MM.1S (cell line): ENCODE measurements around the gene PPP1R7.

ENCODE experiments used
- DNase-seq: peaks from one replicate; pipeline ENCODE4 v3.0.0-alpha.2; 2015
- H2AFZ ChIP-seq: fragments of 300-600 bp; sonication (generic); 2 replicates; pipeline ENCODE4 v1.6.0; 2016; ENCODE audit warnings: antibody characterized with exemption, low read length
- H3F3A ChIP-seq: fragments of 300-600 bp; sonication (generic); 2 replicates; pipeline ENCODE4 v1.6.1; 2016; ENCODE audit warnings: mild to moderate bottlenecking, antibody characterized with exemption, low read length, moderate library complexity, mixed read lengths; ENCODE audit not compliant: insufficient read depth
- H3K27ac ChIP-seq: fragments of 300-600 bp; sonication (generic); 2 replicates; pipeline ENCODE4 v1.5.1; 2016; ENCODE audit warnings: mild to moderate bottlenecking, low read length
- H3K27me3 ChIP-seq: fragments of 300-600 bp; sonication (generic); replicated peaks from 2 replicates; pipeline ENCODE4 v1.6.0; 2016; ENCODE audit warnings: low read length; ENCODE audit not compliant: insufficient read depth
- H3K36me3 ChIP-seq: fragments of 300-600 bp; sonication (generic); replicated peaks from 2 replicates; pipeline ENCODE4 v1.6.1; 2016; ENCODE audit warnings: mild to moderate bottlenecking, low read length, mixed read lengths; ENCODE audit not compliant: insufficient read depth
- H3K4me1 ChIP-seq: fragments of 300-600 bp; sonication (generic); 2 replicates; pipeline ENCODE4 v1.6.1; 2016; ENCODE audit warnings: low read length, mixed read lengths
- H3K4me2 ChIP-seq: fragments of 300-600 bp; sonication (generic); 2 replicates; pipeline ENCODE4 v1.6.0; 2016; ENCODE audit warnings: low read depth, low read length
- H3K4me3 ChIP-seq: fragments of 300-600 bp; sonication (generic); 2 replicates; pipeline ENCODE4 v1.5.1; 2016; ENCODE audit warnings: low read length, mixed read lengths
- H3K79me2 ChIP-seq: fragments of 300-600 bp; sonication (generic); 2 replicates; pipeline ENCODE4 v1.6.1; 2016; ENCODE audit warnings: mixed run types, low read length, mixed read lengths
- H3K9ac ChIP-seq: fragments of 300-600 bp; sonication (generic); 2 replicates; pipeline ENCODE4 v1.6.1; 2016; ENCODE audit warnings: low read length, mixed read lengths
- H3K9me2 ChIP-seq: fragments of 300-600 bp; sonication (generic); replicated peaks from 2 replicates; pipeline ENCODE4 v1.6.1; 2016; ENCODE audit warnings: mild to moderate bottlenecking, low read length, mixed read lengths; ENCODE audit not compliant: insufficient read depth
- H3K9me3 ChIP-seq: fragments of 300-600 bp; sonication (generic); replicated peaks from 2 replicates; pipeline ENCODE4 v1.6.1; 2016; ENCODE audit warnings: mild to moderate bottlenecking, low read length, mixed read lengths; ENCODE audit not compliant: insufficient read depth
- H4K20me1 ChIP-seq: fragments of 300-600 bp; sonication (generic); 2 replicates; pipeline ENCODE4 v1.6.1; 2016; ENCODE audit warnings: mild to moderate bottlenecking, low read length, moderate library complexity, mixed read lengths; ENCODE audit not compliant: insufficient read depth
- CTCF ChIP-seq: fragments of 300-600 bp; sonication (generic); IDR thresholded peaks from 2 replicates; pipeline ENCODE4 v1.5.1; 2016; ENCODE audit warnings: antibody characterized with exemption, low read length, mixed read lengths
- EZH2 ChIP-seq: fragments of 300-600 bp; sonication (generic); optimal IDR thresholded peaks from 2 replicates; pipeline ENCODE3; 2017; ENCODE audit warnings: low read depth, mild to moderate bottlenecking, antibody characterized with exemption, low read length, mixed read lengths
- EZH2phosphoT487 ChIP-seq: fragments of 300-600 bp; sonication (generic); IDR thresholded peaks from 2 replicates; pipeline ENCODE4 v1.6.1; 2018; ENCODE audit warnings: antibody characterized with exemption, low read length

Gene PPP1R7

GRCh38 chr2:241140445-241140840 is 9.8 kb upstream of the PPP1R7 start:
- no peaks in the 10 kb centered on the region for H3K4me1 ChIP-seq
- H3K4me3 ChIP-seq = no peak overlapping the region
- no peaks in the 10 kb centered on the region for H3K9me3 ChIP-seq
- no peaks in the 10 kb centered on the region for H3K79me2 ChIP-seq
- no peak overlapping the region for H2AFZ ChIP-seq
- H3K36me3 ChIP-seq = no peaks in the 10 kb centered on the region
- no peaks in the 10 kb centered on the region for H4K20me1 ChIP-seq
- no peak for DNase-seq
- H3K27ac ChIP-seq = no peak overlapping the region
- no peaks in the 10 kb centered on the region for H3F3A ChIP-seq
- TF ChIP-seq EZH2phosphoT487 (no peak), EZH2 (no peak), CTCF (no peak)
- H3K9me2 ChIP-seq = no peaks in the 10 kb centered on the region
- H3K9ac ChIP-seq = no peak overlapping the region
- H3K4me2 ChIP-seq = no peak overlapping the region
- H3K27me3 ChIP-seq = no peaks in the 10 kb centered on the region

- Histone ChIP-seq H3K36me3 (no peaks in the 10 kb centered on the region), H3K4me1 (no peaks in the 10 kb centered on the region), H3K9me2 (no peaks in the 10 kb centered on the region), H3K9me3 (no peaks in the 10 kb centered on the region), H3K27me3 (no peaks in the 10 kb centered on the region), H3K79me2 (no peaks in the 10 kb centered on the region), H3K9ac (no peak overlapping the region), H4K20me1 (no peaks in the 10 kb centered on the region), H3K27ac (no peak overlapping the region), H2AFZ (no peak overlapping the region), H3K4me3 (no peak overlapping the region), H3F3A (no peaks in the 10 kb centered on the region), H3K4me2 (no peak overlapping the region)
- DNase-seq = no peak
- no peak for TF ChIP-seq EZH2
- no peak for TF ChIP-seq CTCF
- no peak for TF ChIP-seq EZH2phosphoT487
Observed at GRCh38 chr2:241141214-241141770, 9.0 kb upstream of the PPP1R7 start.

DNA sequence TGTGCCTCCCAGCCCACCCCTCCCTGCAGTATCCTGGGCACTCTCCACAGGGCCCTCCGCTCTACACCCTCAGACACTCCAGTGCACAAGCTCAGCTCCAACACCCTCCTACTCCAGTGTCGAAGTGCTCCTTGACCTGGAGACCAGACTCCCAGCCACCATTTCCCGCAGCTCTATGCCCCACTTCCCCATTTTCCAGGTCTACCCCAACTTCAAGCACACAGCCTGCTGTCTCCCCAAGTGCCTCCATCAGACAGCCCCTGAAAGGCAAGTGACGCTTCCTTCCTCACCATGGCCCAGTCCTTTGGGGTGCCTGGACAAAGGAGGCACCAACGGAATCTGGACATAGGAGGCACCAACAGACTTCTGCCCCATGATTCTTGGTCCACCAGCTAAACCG is 8.2 kb upstream of the PPP1R7 start:
- Histone ChIP-seq H3K36me3 (no peaks in the 10 kb centered on the region), H3K9me3 (no peaks in the 10 kb centered on the region), H3K4me2 (no peak overlapping the region), H3F3A (no peaks in the 10 kb centered on the region), H3K27me3 (no peaks in the 10 kb centered on the region), H4K20me1 (no peaks in the 10 kb centered on the region), H3K79me2 (no peaks in the 10 kb centered on the region), H3K4me3 (no peak overlapping the region), H3K4me1 (no peaks in the 10 kb centered on the region), H2AFZ (no peak overlapping the region), H3K9me2 (no peaks in the 10 kb centered on the region), H3K9ac (no peak overlapping the region), H3K27ac (no peak overlapping the region)
- TF ChIP-seq CTCF (no peak), EZH2phosphoT487 (no peak), EZH2 (no peak)
- no peak for DNase-seq
